ENCODE measurements around the gene EMC6.
A peak's percentile ranks its signal among the peaks of the same experiment; 100 is the strongest.

The EMC6 gene

DNA sequence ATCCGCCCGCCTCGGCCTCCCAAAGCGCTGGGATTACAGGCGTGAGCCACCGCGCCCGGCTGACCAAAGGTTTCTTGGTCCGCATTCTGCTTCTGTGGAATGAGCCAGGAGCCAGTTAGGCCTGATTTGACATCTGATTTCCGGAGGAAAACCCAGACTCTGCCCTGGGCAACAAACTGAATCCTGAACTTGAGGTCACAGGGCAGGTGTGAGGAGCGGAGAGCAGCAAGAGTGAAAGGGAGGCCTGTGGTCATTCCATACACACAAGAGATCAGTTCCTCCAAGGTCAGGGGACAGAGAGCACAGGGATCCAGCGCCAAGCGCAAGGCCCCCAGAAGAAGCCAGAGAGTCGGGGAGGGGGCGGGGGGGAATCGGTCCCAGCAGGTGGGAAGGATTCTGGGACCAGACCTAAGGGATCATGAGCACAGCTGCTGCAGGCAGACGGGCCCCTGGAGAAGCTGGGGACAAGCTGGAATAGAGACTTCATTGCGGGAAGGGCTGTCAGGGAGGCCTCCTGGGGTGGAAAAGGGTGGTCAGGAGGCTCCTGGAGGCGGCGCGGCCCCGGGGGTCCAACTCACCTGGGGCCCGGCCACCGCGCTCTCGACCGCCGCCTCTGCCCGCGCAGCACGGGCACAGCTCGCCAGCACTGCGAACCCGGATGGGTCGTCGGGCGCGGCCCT lies 33.0 kb upstream of the EMC6 start:
- Histone ChIP-seq H3K9ac (ENCODE audit: insufficient read length) (peak overlapping the region; percentile 90), H3K27ac (no peak overlapping the region), H3K36me3 (ENCODE audit: insufficient read depth, low read length) (no peaks in the 10 kb centered on the region), H3K9me3 (ENCODE audit: low read depth, low read length) (no peaks in the 10 kb centered on the region), H3K4me3 (peak overlapping the region; percentile 97)
- TF ChIP-seq EZH2 (IDR thresholded peaks at IDR 0.05) = no peak
- TF ChIP-seq POLR2AphosphoS5 (IDR thresholded peaks at IDR 0.05; ENCODE audit: borderline replicate concordance, low read depth, low read length) = no peak
- TF ChIP-seq FOXP2 (optimal IDR thresholded peaks at IDR 0.05; ENCODE audit: control extremely low read depth, extremely low read length, insufficient read depth) = no peak
- no peak for DNase-seq (ENCODE audit: low read depth, low spot score)

DNA sequence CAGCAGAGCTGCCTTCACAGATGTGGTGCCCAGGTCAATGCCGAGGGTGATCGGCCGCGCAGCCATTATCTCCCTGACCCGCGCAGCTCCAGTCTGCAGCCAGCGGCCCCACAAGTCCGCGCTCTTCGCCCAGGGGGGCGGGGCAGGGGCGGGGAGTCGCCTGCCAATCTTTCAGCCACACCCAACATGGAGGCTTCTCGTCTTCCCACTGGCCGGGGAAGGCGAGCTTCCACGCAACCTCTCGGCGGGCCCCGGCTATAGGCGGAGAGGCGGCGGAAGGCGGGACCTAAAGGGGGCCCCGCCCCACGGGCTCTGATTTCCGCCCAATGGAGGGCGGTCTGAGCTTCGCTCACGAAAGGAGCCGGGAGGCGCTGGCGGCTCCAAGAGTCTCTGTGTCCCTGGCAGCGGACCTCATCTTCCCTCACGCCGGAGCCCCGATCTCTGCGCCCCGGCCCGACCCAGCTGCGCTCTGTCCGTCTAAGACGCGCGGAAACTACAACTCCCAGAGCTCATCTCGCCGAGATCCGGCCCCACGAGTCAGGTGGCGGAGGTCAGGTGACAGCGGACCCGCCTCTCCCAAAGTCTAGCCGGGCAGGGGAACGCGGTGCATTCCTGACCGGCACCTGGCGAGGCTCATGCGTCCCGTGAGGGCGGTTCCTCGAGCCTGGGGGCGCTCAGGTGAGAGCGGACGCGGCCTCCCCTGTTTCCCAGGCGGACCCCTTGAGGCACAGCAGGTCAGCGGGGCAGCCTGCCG lies 32.3 kb upstream of the EMC6 start, which contains the start of the genes CTNS and SHPK:
TSS of gene CTNS (plus strand) at position 607 of the 754 bp plus-strand sequence. CDS start 3,447 bp downstream, outside the sequence.
TSS of gene SHPK (minus strand) at position 97 of the 754 bp plus-strand sequence. CDS start at position 66, 31 bp downstream.
- no peak for DNase-seq (ENCODE audit: low read depth, low spot score)
- TF ChIP-seq POLR2AphosphoS5 (IDR thresholded peaks at IDR 0.05; ENCODE audit: borderline replicate concordance, low read depth, low read length) (peak; percentile 61), EZH2 (IDR thresholded peaks at IDR 0.05) (no peak), FOXP2 (optimal IDR thresholded peaks at IDR 0.05; ENCODE audit: control extremely low read depth, extremely low read length, insufficient read depth) (no peak)

GRCh38 chr17:3636908-3637373 lies 31.7 kb upstream of the EMC6 start:
- H3K4me3 ChIP-seq = peak overlapping the region; percentile 97
- no peaks in the 10 kb centered on the region for H3K36me3 ChIP-seq (ENCODE audit: insufficient read depth, low read length)
- H3K27ac ChIP-seq = no peak overlapping the region
- TF ChIP-seq EZH2 (IDR thresholded peaks at IDR 0.05) = no peak
- no peak for TF ChIP-seq POLR2AphosphoS5 (IDR thresholded peaks at IDR 0.05; ENCODE audit: borderline replicate concordance, low read depth, low read length)
- TF ChIP-seq FOXP2 (optimal IDR thresholded peaks at IDR 0.05; ENCODE audit: control extremely low read depth, extremely low read length, insufficient read depth) = no peak
- DNase-seq (ENCODE audit: low read depth, low spot score) = no peak
- peak overlapping the region; percentile 90 for H3K9ac ChIP-seq (ENCODE audit: insufficient read length)
- no peaks in the 10 kb centered on the region for H3K9me3 ChIP-seq (ENCODE audit: low read depth, low read length)

More for the DNA sequence above, 32.3 kb upstream of the EMC6 start, which contains the start of the genes CTNS and SHPK:
- no peaks in the 10 kb centered on the region for H3K9me3 ChIP-seq (ENCODE audit: low read depth, low read length)
- H3K9ac ChIP-seq (ENCODE audit: insufficient read length) = peak within 1 kb of the TSS; percentile 90
- H3K36me3 ChIP-seq (ENCODE audit: insufficient read depth, low read length) = no peaks in the 10 kb centered on the region
- peak within 1 kb of the TSS; percentile 89 for H3K27ac ChIP-seq
- H3K4me3 ChIP-seq = peak within 1 kb of the TSS; percentile 97

- TF ChIP-seq FOXP2 (optimal IDR thresholded peaks at IDR 0.05; ENCODE audit: control extremely low read depth, extremely low read length, insufficient read depth) (no peak), POLR2AphosphoS5 (IDR thresholded peaks at IDR 0.05; ENCODE audit: borderline replicate concordance, low read depth, low read length) (no peak), EZH2 (IDR thresholded peaks at IDR 0.05) (no peak)
- Histone ChIP-seq H3K9me3 (ENCODE audit: low read depth, low read length) (no peaks in the 10 kb centered on the region), H3K9ac (ENCODE audit: insufficient read length) (peak overlapping the region; percentile 32), H3K27ac (no peak overlapping the region), H3K4me3 (no peak overlapping the region), H3K36me3 (ENCODE audit: insufficient read depth, low read length) (no peaks in the 10 kb centered on the region)
- DNase-seq (ENCODE audit: low read depth, low spot score) = no peak
Observed at GRCh38 chr17:3639981-3640596, 28.5 kb upstream of the EMC6 start.

DNA sequence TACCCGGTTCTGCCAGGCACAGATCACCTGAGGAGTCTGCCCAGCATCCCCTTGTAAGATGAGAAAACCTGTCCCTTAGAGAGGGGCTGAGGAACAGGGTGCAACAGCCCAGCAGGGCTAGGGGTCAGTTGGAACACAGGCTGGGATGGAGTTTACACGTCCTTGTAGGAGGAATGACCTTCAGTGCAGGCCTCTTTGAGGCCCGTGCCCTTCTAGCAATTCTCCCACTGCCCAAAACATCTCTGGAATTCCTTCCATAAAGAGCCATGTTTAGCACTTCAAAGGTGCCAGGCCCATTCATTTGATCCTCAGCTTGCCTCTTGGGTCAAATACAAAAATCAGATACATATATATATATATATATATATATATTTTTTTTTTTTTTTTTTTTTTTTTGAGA lies 27.6 kb upstream of the EMC6 start:
- no peaks in the 10 kb centered on the region for H3K36me3 ChIP-seq (ENCODE audit: insufficient read depth, low read length)
- no peak overlapping the region for H3K27ac ChIP-seq
- no peak for DNase-seq (ENCODE audit: low read depth, low spot score)
- TF ChIP-seq POLR2AphosphoS5 (IDR thresholded peaks at IDR 0.05; ENCODE audit: borderline replicate concordance, low read depth, low read length) = no peak
- H3K9me3 ChIP-seq (ENCODE audit: low read depth, low read length) = no peaks in the 10 kb centered on the region
- H3K4me3 ChIP-seq = no peak overlapping the region
- H3K9ac ChIP-seq (ENCODE audit: insufficient read length) = no peak overlapping the region

DNA sequence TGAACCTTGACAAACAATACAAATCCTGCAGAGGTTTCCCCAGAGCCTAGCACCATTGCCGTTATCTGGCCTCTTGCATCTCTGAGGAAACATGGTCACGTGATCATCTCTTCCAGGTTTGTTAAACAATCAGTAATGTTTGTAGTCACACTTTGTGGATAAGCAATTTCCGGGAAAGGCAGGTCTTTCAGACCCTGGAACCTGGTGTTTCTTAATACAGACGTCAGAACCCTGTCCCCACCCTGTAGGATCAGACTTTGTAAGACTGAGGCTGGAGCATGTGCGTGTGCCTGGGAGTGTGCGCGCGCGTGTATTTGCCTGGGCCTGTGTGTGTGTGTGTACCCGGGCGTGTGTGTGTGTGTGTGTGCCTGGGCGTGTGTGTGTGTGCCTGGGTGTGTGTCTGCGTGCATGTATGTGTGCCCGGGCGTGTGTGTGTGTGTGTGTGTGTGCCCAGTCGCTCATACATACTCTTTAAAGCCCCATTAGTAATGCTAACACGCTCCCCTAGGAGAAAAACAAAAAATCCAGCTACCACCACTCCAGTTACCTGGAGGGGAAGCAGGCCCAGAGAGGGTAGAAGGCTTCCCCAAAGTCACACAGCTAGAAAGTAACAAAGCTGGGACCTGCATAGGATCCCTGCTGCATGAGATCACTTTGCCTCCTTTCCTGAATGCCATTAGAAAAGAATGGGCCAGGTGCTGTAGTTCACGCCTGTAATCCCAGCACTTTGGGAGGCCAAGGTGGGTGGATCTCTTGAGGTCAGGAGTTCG lies 26.7 kb upstream of the EMC6 start:
- no peak overlapping the region for H3K4me3 ChIP-seq
- H3K27ac ChIP-seq = no peak overlapping the region
- no peak overlapping the region for H3K9ac ChIP-seq (ENCODE audit: insufficient read length)
- no peak for DNase-seq (ENCODE audit: low read depth, low spot score)
- H3K36me3 ChIP-seq (ENCODE audit: insufficient read depth, low read length) = no peaks in the 10 kb centered on the region
- no peaks in the 10 kb centered on the region for H3K9me3 ChIP-seq (ENCODE audit: low read depth, low read length)
- TF ChIP-seq EZH2 (IDR thresholded peaks at IDR 0.05) (no peak), POLR2AphosphoS5 (IDR thresholded peaks at IDR 0.05; ENCODE audit: borderline replicate concordance, low read depth, low read length) (no peak), FOXP2 (optimal IDR thresholded peaks at IDR 0.05; ENCODE audit: control extremely low read depth, extremely low read length, insufficient read depth) (no peak)

GRCh38 chr17:3643889-3644349 lies 24.7 kb upstream of the EMC6 start:
- H3K36me3 ChIP-seq (ENCODE audit: insufficient read depth, low read length) = no peaks in the 10 kb centered on the region
- no peak for DNase-seq (ENCODE audit: low read depth, low spot score)
- TF ChIP-seq FOXP2 (optimal IDR thresholded peaks at IDR 0.05; ENCODE audit: control extremely low read depth, extremely low read length, insufficient read depth) (no peak), POLR2AphosphoS5 (IDR thresholded peaks at IDR 0.05; ENCODE audit: borderline replicate concordance, low read depth, low read length) (no peak), EZH2 (IDR thresholded peaks at IDR 0.05) (no peak)
- H3K4me3 ChIP-seq = no peak overlapping the region
- H3K27ac ChIP-seq = no peak overlapping the region
- no peak overlapping the region for H3K9ac ChIP-seq (ENCODE audit: insufficient read length)
- no peaks in the 10 kb centered on the region for H3K9me3 ChIP-seq (ENCODE audit: low read depth, low read length)
